ENCODE results near the gene EML4.
"Not testable (repeated sequence)": the region's sequence is repeated elsewhere in the genome, so short reads cannot be mapped to it uniquely, and the experiment has no call there.

The EML4 gene

DNA sequence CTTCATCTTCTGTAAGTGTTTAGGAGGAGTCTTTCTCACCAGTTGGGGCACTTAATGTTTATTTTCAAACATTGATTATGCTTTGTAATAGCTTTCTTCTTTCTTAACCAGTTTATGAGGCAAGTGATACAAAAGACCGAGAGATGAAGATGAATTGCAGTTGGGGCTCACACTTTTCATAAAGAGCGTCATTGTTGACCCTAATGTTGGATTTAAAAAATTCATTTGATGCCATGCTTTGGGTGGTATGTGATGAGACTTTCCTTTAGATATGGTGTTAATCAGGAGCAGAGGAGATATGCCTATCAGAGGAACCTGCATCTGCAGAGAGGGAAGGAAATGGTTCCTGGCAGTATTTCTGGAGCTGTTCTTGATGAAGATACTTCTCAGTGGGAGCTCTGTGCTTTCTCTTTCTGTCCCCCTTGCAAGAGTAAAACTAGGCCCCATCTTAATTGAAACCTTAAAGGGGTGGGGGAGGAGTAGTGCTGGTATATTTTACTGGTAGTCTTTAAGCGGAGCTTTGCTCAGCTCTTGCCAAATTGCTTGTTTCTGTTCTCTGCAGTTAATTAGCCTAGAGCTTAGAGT is 2.3 kb downstream of the EML4 start:
- peak; percentile 48 for DNase-seq (ENCODE audit: low spot score)

GRCh38 chr2:42172020-42172419 is 2.9 kb downstream of the EML4 start:
- no peak for DNase-seq (ENCODE audit: low spot score)

- no peak for DNase-seq (ENCODE audit: low spot score)
These were observed 3.4 kb downstream of the EML4 start for GRCh38 chr2:42172566-42172965.

DNA sequence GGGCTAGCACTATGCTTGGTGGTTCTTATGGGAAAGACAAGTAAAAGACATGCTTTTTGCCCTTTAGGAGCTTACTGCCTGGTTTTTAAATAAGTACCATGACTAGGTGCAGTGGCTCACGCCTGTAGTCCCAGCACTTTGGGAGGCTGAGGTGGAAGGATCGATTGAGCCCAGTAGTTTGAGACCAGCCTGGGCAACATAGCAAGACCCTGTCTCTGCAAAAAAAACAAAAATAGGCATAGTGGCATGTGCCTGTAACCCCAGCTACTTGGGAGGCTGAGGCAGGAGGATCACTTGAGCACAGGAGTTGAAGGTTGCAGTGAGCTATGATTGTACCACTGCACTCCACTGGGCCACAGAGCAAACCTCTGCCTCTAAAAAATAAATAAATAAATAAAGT is 4.3 kb downstream of the EML4 start:
- not testable (repeated sequence) for DNase-seq (ENCODE audit: low spot score)

- no peak for DNase-seq (ENCODE audit: low spot score)
These were observed 8.0 kb downstream of the EML4 start for GRCh38 chr2:42176992-42177738.

- no peak for DNase-seq (ENCODE audit: low spot score)
These were observed 9.2 kb downstream of the EML4 start for GRCh38 chr2:42178335-42178734.

DNA sequence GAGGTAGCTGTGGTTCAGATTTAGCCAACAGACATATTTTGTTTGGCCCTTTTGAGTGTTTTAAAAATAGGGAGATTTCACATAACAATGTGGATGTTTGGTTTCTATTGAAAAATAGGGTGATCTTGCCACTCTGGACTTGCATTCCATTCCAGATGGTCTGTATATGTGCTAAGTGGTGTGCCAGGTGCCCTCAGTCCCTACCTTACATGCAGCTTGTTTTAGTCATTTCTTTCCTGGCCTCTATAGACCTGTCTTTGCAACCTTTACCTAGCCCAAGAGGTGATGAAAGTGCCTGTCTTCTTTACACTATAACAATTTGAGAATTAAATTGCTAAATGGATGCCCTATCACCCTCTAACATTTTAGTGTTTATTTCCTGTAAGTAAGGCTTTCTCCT is 11.1 kb downstream of the EML4 start:
- DNase-seq (ENCODE audit: low spot score) = no peak

DNA sequence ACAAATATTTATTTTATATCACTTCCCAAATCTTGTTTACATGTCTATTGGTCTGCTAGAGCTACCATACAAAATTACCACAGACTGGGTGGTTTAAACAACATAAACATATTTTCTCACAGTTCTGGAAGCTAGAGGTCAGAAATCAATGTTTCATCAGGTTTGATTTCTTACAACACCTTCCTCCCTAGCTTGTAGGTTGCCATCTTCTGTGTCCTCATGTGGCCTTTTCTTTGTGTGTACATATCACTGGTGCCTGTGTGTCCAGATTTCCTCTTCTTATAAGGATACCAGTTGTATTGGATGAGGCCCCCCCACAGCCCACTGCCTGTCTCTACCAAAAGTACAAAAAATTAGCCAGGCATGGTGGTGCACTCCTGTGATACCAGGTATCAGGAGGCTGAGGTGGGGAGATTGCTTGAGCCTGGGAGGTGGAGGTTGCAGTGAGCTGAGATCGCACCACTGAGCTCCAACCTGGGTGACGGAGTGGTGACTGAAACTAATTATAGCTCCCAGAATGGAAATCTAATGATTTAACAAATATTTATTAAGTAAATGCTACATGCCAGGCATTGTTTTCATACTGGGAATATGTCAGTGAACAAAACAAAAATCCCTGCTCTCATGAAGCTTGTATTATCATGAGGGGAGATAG is 13.6 kb downstream of the EML4 start:
- no peak for DNase-seq (ENCODE audit: low spot score)

- no peak for DNase-seq (ENCODE audit: low spot score)
These were observed 14.6 kb downstream of the EML4 start for GRCh38 chr2:42183775-42184174.

GRCh38 chr2:42184346-42184745 is 15.2 kb downstream of the EML4 start:
- no peak for DNase-seq (ENCODE audit: low spot score)

DNA sequence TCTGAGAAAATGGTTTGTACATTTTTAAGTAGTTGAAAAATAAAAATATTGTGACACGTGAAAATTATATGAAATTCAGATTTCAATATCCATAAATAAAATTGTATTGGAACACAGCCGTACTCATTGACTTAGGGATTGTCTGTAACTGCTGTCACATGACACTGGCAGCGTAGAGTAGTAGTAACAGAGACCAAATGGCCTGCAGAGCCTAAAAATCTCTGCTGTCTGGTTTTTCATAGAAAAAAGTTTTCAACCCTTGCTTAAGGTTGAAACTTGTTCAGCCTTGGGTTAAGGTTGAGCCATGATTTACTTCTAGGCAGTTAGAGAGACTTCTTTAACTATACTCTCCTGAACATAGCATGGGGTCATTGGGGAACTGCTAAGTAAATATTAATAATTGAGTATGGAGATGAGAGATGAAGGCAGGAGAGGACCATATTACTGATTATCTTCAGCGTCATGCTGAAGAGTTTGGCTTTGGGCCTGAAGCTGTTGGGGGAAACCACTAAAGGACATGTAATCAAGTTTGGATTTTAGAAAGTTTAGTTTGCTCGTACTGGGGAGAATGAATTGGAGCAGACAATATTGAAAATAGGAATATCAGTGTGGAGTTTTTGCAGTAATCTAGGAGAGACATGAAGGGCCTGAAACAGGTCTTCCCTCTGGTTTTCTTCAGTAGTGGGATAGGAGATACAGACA is 16.2 kb downstream of the EML4 start:
- no peak for DNase-seq (ENCODE audit: low spot score)

DNA sequence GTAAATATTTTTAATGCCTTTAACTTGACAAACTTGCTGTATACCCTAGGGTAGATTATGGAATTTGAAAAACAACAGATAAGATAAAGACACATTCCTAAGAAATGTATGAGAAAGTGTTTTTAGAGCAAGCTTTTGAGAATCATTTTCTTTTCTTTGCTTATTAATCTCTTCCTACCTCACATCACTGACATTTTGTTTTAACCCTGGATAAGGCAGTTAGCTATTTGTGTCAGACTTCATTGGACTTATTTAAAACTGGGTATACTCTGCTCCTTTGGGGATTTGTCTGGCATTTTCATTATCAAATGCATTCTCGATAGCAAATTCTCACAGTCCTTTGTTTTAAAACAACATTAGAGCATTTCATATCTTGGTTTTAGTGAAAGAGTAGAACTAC is 17.2 kb downstream of the EML4 start:
- DNase-seq (ENCODE audit: low spot score) = no peak

DNA sequence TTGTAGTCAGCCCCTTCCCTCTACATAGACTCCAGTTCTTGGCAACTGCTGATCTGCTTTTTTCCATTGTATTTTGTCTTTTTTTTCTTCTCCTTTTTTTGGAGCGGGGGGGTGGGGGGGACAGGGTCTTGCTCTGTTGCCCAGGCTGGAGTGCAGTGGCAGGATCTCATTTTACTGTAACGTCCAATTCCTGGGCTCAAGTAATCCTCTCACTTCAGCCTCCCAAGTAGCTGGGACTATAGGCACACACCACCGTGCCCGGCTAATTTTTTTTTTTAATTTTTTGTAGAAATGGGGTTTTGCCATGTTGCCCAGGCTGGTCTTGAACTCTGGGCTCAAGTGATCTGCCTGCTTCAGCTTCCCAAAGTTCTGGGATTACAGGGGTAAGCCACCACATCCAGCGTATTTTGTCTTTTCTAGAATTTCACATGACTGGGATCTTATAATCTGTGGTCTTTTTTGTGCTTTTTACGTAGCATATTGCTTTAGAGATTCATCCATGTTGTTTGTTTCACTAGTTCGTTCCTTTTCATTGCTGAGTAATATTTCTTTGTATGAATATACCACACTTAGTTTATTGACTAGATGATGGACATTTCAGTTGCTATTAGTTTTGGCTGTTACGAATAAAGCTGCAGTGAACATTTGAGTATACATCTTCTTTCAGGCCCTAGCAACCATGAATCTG is 17.9 kb downstream of the EML4 start:
- no peak for DNase-seq (ENCODE audit: low spot score)

DNA sequence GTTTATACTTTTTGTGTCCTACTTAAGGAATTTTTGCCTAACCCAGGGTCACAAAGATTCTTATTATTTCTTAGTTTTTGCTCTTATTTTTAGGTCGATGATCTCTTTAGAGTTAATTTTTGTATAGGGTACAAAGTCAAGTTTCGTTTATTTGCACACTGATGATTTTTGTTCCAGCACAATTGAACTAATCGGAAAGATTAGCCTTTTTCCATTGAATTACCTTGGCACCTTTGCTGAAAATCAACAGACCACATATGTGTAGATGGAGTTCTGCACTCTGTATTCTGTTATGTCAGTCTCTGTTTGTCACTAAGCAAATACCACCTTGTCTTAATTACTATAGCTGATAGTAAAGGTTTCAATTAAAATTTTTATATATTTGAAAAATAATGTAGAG is 18.7 kb downstream of the EML4 start:
- DNase-seq (ENCODE audit: low spot score) = no peak

- no peak for DNase-seq (ENCODE audit: low spot score)
These were observed 20.0 kb downstream of the EML4 start for GRCh38 chr2:42189235-42189566.

DNA sequence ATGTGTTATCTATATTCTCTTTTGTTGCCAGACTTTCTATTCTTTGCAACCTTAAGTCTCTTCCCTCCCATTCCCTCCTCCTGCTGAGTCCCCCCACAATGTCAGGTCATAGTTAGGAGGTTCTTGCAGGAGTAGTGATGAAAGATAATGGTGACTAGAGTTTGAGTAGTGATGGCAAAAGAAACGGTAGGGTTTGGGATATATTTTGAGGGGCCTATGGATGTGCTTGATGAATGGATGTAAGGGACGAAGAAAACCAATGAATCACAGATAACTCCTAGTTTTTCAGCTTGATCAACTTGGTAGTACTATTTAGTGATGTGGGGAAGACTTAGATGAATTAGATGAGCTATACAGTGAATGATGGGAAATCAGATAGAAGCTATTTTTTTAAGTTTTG is 21.0 kb downstream of the EML4 start:
- DNase-seq (ENCODE audit: low spot score) = no peak

DNA sequence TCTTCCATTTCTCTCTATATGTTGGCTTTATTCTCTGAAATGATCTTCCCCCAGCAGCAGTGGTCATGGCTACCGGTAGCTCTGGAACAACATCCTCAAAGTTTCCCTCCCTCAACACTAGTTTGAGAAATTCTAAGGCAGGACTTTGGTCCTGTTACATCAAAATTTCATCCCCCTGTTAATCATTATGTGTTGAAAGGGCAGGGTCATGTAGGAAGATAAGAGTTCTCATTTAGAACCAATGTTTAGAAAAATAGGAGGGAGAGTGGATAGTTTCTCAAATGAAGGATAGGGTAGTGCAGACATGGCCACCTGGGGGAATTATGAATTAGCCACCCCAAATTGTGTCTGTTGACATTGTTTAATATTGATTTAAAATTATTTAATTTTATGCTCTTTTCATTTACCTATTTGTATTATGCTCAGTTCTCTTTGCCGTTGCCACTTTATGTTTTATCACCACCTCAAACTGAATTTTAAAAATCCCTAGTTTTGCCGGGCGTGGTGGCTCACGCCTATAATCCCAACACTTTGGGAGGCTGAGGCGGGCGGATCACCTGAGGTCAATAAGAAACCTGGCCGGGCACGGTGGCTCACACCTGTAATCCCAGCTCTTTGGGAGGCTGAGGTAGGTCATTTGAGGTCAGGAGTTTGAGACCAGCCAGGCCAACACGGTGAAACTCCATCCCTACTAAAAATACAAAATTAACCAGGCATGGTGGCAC is 22.3 kb downstream of the EML4 start:
- no peak for DNase-seq (ENCODE audit: low spot score)

DNA sequence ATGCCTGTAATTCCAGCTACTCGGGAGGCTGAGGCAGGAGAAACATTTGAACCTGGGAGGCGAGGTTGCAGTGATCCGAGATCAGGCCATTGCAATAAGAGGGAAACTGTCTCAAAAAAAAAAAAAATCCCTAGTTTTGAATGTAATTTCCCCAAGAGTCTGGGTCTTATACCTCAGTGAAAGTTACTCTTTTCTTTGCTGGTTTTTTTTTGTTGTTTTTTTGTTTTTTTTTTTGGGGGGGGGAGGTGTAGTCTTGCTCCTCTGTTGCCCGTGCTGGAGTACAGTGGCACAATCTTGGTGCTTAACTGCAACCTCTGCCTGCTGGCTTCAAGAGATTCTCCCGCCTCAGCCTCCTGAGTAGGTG is 22.8 kb downstream of the EML4 start:
- no peak for DNase-seq (ENCODE audit: low spot score)

DNA sequence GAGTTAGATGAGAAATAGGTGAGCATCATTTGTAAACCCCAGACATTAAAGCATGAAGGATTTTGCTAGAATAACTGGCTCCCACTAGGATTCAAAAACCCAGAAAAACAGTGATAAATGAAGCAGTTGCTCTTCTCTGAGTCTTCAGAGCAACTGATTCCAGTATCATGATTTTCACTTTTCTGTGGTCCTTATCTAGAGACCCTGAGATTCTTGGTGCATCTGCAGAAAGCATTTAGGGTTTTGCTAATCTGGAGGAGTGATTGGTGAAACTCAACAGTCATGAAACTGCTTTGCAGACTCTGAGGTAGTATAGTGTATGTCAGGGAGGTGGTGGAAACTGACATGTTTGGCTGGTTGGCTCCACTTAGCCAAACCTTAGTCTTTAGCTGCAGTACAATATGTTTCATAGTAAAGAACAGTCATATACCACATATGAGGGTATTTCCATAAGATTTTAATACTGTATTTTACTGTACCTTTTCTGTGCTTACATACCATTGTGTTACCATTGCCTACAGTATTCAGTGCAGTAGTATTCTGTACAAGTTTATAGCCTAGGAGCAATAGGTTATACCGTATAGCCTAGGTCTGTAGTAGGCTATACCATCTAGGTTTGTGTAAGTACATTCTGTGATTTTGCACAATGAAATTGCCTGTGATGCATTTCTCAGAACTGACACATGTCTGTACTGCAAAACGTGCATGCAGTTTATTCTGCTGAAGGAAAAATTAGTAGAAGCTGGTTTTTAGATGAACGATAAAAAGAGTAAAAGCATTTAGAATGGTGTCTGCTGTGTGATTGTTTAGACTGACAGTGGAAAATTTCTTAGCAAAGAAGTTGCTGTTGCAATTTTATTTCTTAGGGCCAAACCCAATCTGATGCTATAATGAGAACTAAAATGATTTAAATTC is 23.8 kb downstream of the EML4 start:
- DNase-seq (ENCODE audit: low spot score) = no peak

DNA sequence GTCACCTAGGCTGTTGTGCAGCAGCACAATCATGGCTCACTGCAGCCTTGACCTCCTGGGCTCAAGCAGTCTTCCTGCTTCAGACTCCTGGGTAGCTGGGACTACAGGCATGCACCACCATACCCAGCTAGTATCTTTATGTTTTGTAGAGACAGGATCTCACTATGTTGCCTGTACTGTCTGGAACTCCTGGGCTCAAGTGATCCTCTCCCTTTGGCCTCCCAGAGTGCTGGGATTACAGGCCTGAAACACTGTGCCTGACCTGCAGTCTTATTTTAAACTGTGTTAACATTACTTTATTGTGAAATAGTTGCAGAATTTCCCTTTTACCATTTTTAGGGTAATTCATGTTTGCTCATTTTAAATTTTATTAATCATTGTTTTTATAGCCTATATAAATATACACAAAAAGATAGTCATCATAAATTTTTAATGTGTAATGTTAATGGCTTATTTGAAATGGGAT is 24.6 kb downstream of the EML4 start:
- no peak for DNase-seq (ENCODE audit: low spot score)

DNA sequence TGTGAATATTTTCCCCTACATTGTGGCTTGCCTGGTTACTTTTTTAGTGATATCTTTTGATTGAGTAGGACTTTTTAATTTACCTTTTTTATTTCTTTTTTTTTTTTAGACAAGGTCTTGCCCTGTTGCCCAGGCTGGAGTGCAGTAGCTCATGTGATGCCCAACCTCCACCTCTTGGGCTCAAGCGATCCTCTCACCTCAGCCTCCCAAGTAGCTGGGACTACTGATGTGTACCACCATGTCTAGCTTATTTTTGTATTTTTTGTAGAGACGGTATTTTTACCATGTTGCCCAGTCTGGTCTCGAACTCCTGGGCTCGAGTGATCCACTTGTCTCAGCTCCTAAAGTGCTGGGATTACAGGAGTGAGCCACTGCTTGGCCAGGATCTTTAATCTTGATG is 25.3 kb downstream of the EML4 start:
- no peak for DNase-seq (ENCODE audit: low spot score)

Measured in activated CD4-positive, alpha-beta T cell treated with anti-CD3 and anti-CD28 coated beads, Interleukin-2, Interleukin-4, amounts not matched to agents 100 ng/mL and 50 ng/mL, durations not matched to agents 16 hours and 8 hours (primary cell).